K562 (cell line): ENCODE results near the gene SLC35A2. TPM values are rescaled to one million over a fixed set of nuclear protein-coding genes. Genes with fewer than 3 reads are reported as not detected.

Experiments used
- CHD2 ChIP-seq: IDR thresholded peaks from 2 replicates; pipeline ENCODE4 v1.6.1; 2011; ENCODE audit warnings: low read depth, low read length
- CREM ChIP-seq: IDR thresholded peaks from 2 replicates; pipeline ENCODE4 v1.6.1; 2014; ENCODE audit warnings: antibody characterized with exemption, low read depth
- GTF2E2 ChIP-seq: fragments of 200-800 bp; sonication (Bioruptor generic); IDR thresholded peaks from 2 replicates; pipeline ENCODE4 v1.6.1; 2016; ENCODE audit warnings: missing genetic modification characterization, missing compliant biosample characterization
- HEY1 ChIP-seq: fragments of 250-450 bp; sonication (Bioruptor Pico); IDR thresholded peaks from 2 replicates; pipeline ENCODE4 v1.5.0; 2020; ENCODE audit warnings: mild to moderate bottlenecking, moderate library complexity, borderline replicate concordance
- MAX ChIP-seq: sonication (generic); formaldehyde crosslinking; IDR thresholded peaks from 2 replicates; pipeline ENCODE4 v1.9.0; 2022; ENCODE audit warnings: mild to moderate bottlenecking, missing genetic modification reagents
- MED1 ChIP-seq: sonication (generic); formaldehyde crosslinking; IDR thresholded peaks from 2 replicates; pipeline ENCODE4 v1.8.1; 2023; ENCODE audit warnings: missing genetic modification reagents, borderline replicate concordance
- MTA2 ChIP-seq: fragments of 450-650 bp; IDR thresholded peaks from 2 replicates; pipeline ENCODE4 v1.6.1; 2016; ENCODE audit warnings: low read depth
- NFIX ChIP-seq: fragments of 250-450 bp; sonication (Bioruptor Pico); IDR thresholded peaks from 2 replicates; pipeline ENCODE4 v1.4.0; 2020; ENCODE audit warnings: low read depth, mild to moderate bottlenecking, moderate library complexity
- RBM14 ChIP-seq: fragments of 200-400 bp; formaldehyde crosslinking; IDR thresholded peaks from 2 replicates; pipeline ENCODE4 v1.6.1; 2018; ENCODE audit warnings: low read depth, mild to moderate bottlenecking, low read length, moderate library complexity, borderline replicate concordance; ENCODE audit not compliant: insufficient read depth
- REST ChIP-seq, 2 experiments: fragments of 450-650 bp; formaldehyde crosslinking in 1 of 2; IDR thresholded peaks; 2 replicates each; pipeline versions ENCODE4 v1.4.0 to v1.6.1; 2014 to 2020; ENCODE audit warnings: mild to moderate bottlenecking in 2 of 2, borderline replicate concordance in 1 of 2, low read depth in 1 of 2
- RNF2 ChIP-seq: sonication (generic); IDR thresholded peaks from 2 replicates; pipeline ENCODE4 v1.6.1; 2016
- SAP30 ChIP-seq: fragments of 200-600 bp; sonication (generic); IDR thresholded peaks from 2 replicates; pipeline ENCODE4 v1.6.1; 2012; ENCODE audit warnings: borderline replicate concordance, low read depth, mild to moderate bottlenecking, moderate library complexity, low read length, control low read depth, inconsistent platforms; ENCODE audit not compliant: insufficient read depth, poor library complexity, severe bottlenecking
- SETDB1 ChIP-seq: IDR thresholded peaks from one replicate; pipeline ENCODE4 v1.6.1; 2012; ENCODE audit warnings: low read length, control low read depth, inconsistent platforms
- SMAD4 ChIP-seq: fragments of 250-450 bp; sonication (Bioruptor Pico); conservative IDR thresholded peaks from 2 replicates; pipeline ENCODE4 v1.8.0; 2021; ENCODE audit warnings: inconsistent platforms, mild to moderate bottlenecking, moderate library complexity
- TFAP4 ChIP-seq: sonication (generic); formaldehyde crosslinking; IDR thresholded peaks from 2 replicates; pipeline ENCODE4 v1.8.0; 2022; ENCODE audit warnings: missing genetic modification reagents, mild to moderate bottlenecking, moderate library complexity, borderline replicate concordance
- ZNF224 ChIP-seq: sonication (generic); formaldehyde crosslinking; IDR thresholded peaks from 2 replicates; pipeline ENCODE4 v1.8.0; 2022; ENCODE audit warnings: mild to moderate bottlenecking, missing genetic modification reagents
- ZNF316 ChIP-seq: fragments of 450-650 bp; IDR thresholded peaks from 2 replicates; pipeline ENCODE4 v1.6.1; 2016
- ZNF511 ChIP-seq: sonication (generic); formaldehyde crosslinking; IDR thresholded peaks from 2 replicates; pipeline ENCODE4 v1.8.0; 2022; ENCODE audit warnings: mild to moderate bottlenecking, missing genetic modification reagents
- polyA plus RNA-seq, 8 experiments: library from polyadenylated mRNA; depleted of rRNA in 4 of 8; stranded (reverse) in 5 of 8; unstranded in 3 of 8; fragments of >200 nt; fragmentation: Nextera tagmentation in 2 of 8; fragmentation: Illumina TruSeq in 1 of 8; extraction: Ambion mirVana in 2 of 8; extraction: Trizol in 1 of 8; gene quantifications; 2 replicates each; pipeline versions ENCODE4 v1.2.1 to v1.2.3, GENCODE V29; 2011 to 2014; ENCODE audit warnings: inconsistent platforms in 1 of 8, missing spikeins in 1 of 8
- total RNA-seq, 7 experiments: library from RNA; depleted of rRNA in 6 of 7; stranded (reverse); fragments of >200 nt in 6 of 7; fragmentation: Illumina TruSeq in 2 of 7; extraction: Trizol in 2 of 7; gene quantifications; 2 replicates each; pipeline versions ENCODE4 v1.2.1 to v1.2.3, GENCODE V29; 2011 to 2021; ENCODE audit warnings: low replicate concordance in 1 of 7

The SLC35A2 gene
- total and polyA plus RNA-seq, 9 of the 15 experiments (the other 6 are each of a cell fraction or from before 2014, with no cell fraction given): 3.3 to 38.9 (median 20.0) TPM

GRCh38 chrX:48917139-48918001, 5.9 kb upstream of the SLC35A2 start (continued):
- peak; percentile 78 for TF ChIP-seq REST (IDR thresholded peaks at IDR 0.05; ENCODE audit: borderline replicate concordance)
- TF ChIP-seq REST (CRISPR knock-in tag; IDR thresholded peaks at IDR 0.05; ENCODE audit: low read depth): no peak
- no peak for TF ChIP-seq ZNF224 (CRISPR knock-in tag)
- TF ChIP-seq MED1 (CRISPR knock-in tag): no peak
- TF ChIP-seq CHD2: peak; percentile 11; the same call in 1 of the 2 replicates
- no peak for TF ChIP-seq SAP30
- TF ChIP-seq NFIX (CRISPR knock-in tag): no peak
- no peak for TF ChIP-seq HEY1 (CRISPR knock-in tag)
- 0 out of 2 replicates have a peak, but pooled peaks have one; percentile 18 for TF ChIP-seq RNF2
- peak; percentile 77; the same call in 1 of the 2 replicates for TF ChIP-seq TFAP4 (CRISPR knock-in tag)
- TF ChIP-seq ZNF316: no peak
- no peak for TF ChIP-seq SMAD4
- no peak for TF ChIP-seq GTF2E2
- no peak for TF ChIP-seq MTA2
- no peak for TF ChIP-seq ZNF511 (CRISPR knock-in tag)
- no peak for TF ChIP-seq SETDB1
- no peak for TF ChIP-seq MAX
- TF ChIP-seq CREM: peak; percentile 58; the same call in 1 of the 2 replicates
- TF ChIP-seq RBM14: no peak
